HEK293 (cell line): ENCODE results near the gene LSM3.

Experiments used
- CTCF ChIA-PET: fragments of 350-600 bp; formaldehyde crosslinking; extraction: SDS; loops from one replicate; lab custom pipeline; 2021; ENCODE audit warnings: antibody characterized with exemption; lab: Yijun Ruan, JAX
- POLR2A ChIA-PET: fragments of 300-600 bp; formaldehyde crosslinking; extraction: SDS; loops from one replicate; lab custom pipeline; 2020; ENCODE audit warnings: antibody characterized with exemption, inconsistent platforms; lab: Yijun Ruan, JAX
- H3K27ac ChIP-seq: fragments of 200-500 bp; sonication (Bioruptor generic); 2 replicates; pipeline ENCODE4 v1.5.1; 2014; ENCODE audit warnings: low read depth, low read length, control low read depth, inconsistent platforms; ENCODE audit errors: extremely low read depth
- H3K36me3 ChIP-seq, 2 experiments: fragments of 200-500 bp in 1 of 2; sonication (Bioruptor generic) in 1 of 2; 1 replicate in 1 of 2; 2 replicates in 1 of 2; pipeline ENCODE4 v1.5.1; 2014 to 2017; ENCODE audit warnings: inconsistent platforms in 2 of 2, low read length in 2 of 2; ENCODE audit not compliant: control insufficient read depth in 2 of 2, insufficient read depth in 1 of 2
- H3K4me1 ChIP-seq: fragments of 200-500 bp; sonication (Bioruptor generic); 2 replicates; pipeline ENCODE4 v1.5.1; 2014; ENCODE audit warnings: mild to moderate bottlenecking, low read length, inconsistent platforms; ENCODE audit not compliant: control insufficient read depth, insufficient read depth
- H3K4me3 ChIP-seq: 2 replicates; pipeline ENCODE4 v1.5.1; 2011; ENCODE audit warnings: low read depth, mild to moderate bottlenecking, control low read depth, low read length, moderate library complexity
- H3K9me3 ChIP-seq: fragments of 200-500 bp; sonication (Bioruptor generic); 2 replicates; pipeline ENCODE4 v1.5.1; 2014; ENCODE audit warnings: low read depth, low read length, inconsistent platforms; ENCODE audit not compliant: control insufficient read depth, insufficient read depth
- BCL11B ChIP-seq: fragments of 450-650 bp; formaldehyde crosslinking; IDR thresholded peaks from 2 replicates; pipeline ENCODE4 v1.5.1; 2016; ENCODE audit warnings: low read depth, missing biosample characterization, missing genetic modification characterization
- ZBTB1 ChIP-seq: fragments of 450-650 bp; formaldehyde crosslinking; IDR thresholded peaks from 2 replicates; pipeline ENCODE4 v1.5.1; 2016; ENCODE audit warnings: missing biosample characterization, missing genetic modification characterization
- ZBTB17 ChIP-seq: fragments of 450-650 bp; formaldehyde crosslinking; IDR thresholded peaks from 2 replicates; pipeline ENCODE4 v1.5.1; 2016; ENCODE audit warnings: missing biosample characterization, missing genetic modification characterization
- ZBTB8A ChIP-seq: fragments of 450-650 bp; formaldehyde crosslinking; IDR thresholded peaks from 2 replicates; pipeline ENCODE4 v1.5.1; 2016; ENCODE audit warnings: missing biosample characterization, missing genetic modification characterization
- ZFP37 ChIP-seq: fragments of 450-650 bp; formaldehyde crosslinking; IDR thresholded peaks from 2 replicates; pipeline ENCODE4 v1.5.1; 2016; ENCODE audit warnings: missing biosample characterization, missing genetic modification characterization
- ZFP69B ChIP-seq: fragments of 450-650 bp; formaldehyde crosslinking; IDR thresholded peaks from 2 replicates; pipeline ENCODE4 v1.5.1; 2016; ENCODE audit warnings: missing biosample characterization, missing genetic modification characterization
- ZIC2 ChIP-seq: fragments of 450-650 bp; formaldehyde crosslinking; IDR thresholded peaks from 2 replicates; pipeline ENCODE4 v1.5.1; 2016; ENCODE audit warnings: missing biosample characterization, missing genetic modification characterization
- ZNF10 ChIP-seq: fragments of 450-650 bp; formaldehyde crosslinking; IDR thresholded peaks from 2 replicates; pipeline ENCODE4 v1.5.1; 2017; ENCODE audit warnings: missing biosample characterization, missing genetic modification characterization
- ZNF112 ChIP-seq: fragments of 450-650 bp; formaldehyde crosslinking; IDR thresholded peaks from 2 replicates; pipeline ENCODE4 v1.5.0; 2017; ENCODE audit warnings: missing biosample characterization, missing genetic modification characterization
- ZNF133 ChIP-seq: fragments of 450-650 bp; formaldehyde crosslinking; IDR thresholded peaks from 2 replicates; pipeline ENCODE4 v1.5.1; 2016; ENCODE audit warnings: missing biosample characterization, missing genetic modification characterization
- ZNF239 ChIP-seq: fragments of 450-650 bp; formaldehyde crosslinking; IDR thresholded peaks from 2 replicates; pipeline ENCODE4 v1.5.1; 2016; ENCODE audit warnings: missing biosample characterization, missing genetic modification characterization
- ZNF394 ChIP-seq: fragments of 450-650 bp; formaldehyde crosslinking; IDR thresholded peaks from 2 replicates; pipeline ENCODE4 v1.5.1; 2016; ENCODE audit warnings: missing biosample characterization, missing genetic modification characterization, mild to moderate bottlenecking, moderate library complexity, borderline replicate concordance
- ZNF433 ChIP-seq: fragments of 450-650 bp; formaldehyde crosslinking; IDR thresholded peaks from 2 replicates; pipeline ENCODE4 v1.5.1; 2016; ENCODE audit warnings: missing biosample characterization, missing genetic modification characterization, low read depth
- ZNF555 ChIP-seq: fragments of 450-650 bp; formaldehyde crosslinking; conservative IDR thresholded peaks from 2 replicates; pipeline ENCODE4 v1.5.1; 2017; ENCODE audit warnings: missing biosample characterization, mild to moderate bottlenecking, missing genetic modification characterization, inconsistent platforms
- ZNF600 ChIP-seq: fragments of 450-650 bp; formaldehyde crosslinking; IDR thresholded peaks from 2 replicates; pipeline ENCODE4 v1.5.1; 2016; ENCODE audit warnings: missing biosample characterization, missing genetic modification characterization
- ZNF624 ChIP-seq: fragments of 450-650 bp; formaldehyde crosslinking; IDR thresholded peaks from 2 replicates; pipeline ENCODE4 v1.5.1; 2017; ENCODE audit warnings: missing biosample characterization, missing genetic modification characterization
- ZNF626 ChIP-seq: fragments of 450-650 bp; sonication (Bioruptor Pico); formaldehyde crosslinking; IDR thresholded peaks from 2 replicates; pipeline ENCODE4 v1.5.1; 2018; ENCODE audit warnings: missing biosample characterization, missing genetic modification characterization, inconsistent platforms
- ZNF768 ChIP-seq: fragments of 450-650 bp; formaldehyde crosslinking; IDR thresholded peaks from 2 replicates; pipeline ENCODE4 v1.5.1; 2018; ENCODE audit warnings: missing biosample characterization, mild to moderate bottlenecking, missing genetic modification characterization
- ZNF777 ChIP-seq: fragments of 450-650 bp; formaldehyde crosslinking; IDR thresholded peaks from 2 replicates; pipeline ENCODE4 v1.5.1; 2017; ENCODE audit warnings: missing biosample characterization, missing genetic modification characterization, borderline replicate concordance
- ZNF785 ChIP-seq: fragments of 450-650 bp; formaldehyde crosslinking; IDR thresholded peaks from 2 replicates; pipeline ENCODE4 v1.5.1; 2016; ENCODE audit warnings: missing biosample characterization, missing genetic modification characterization
- ZNF830 ChIP-seq: fragments of 450-650 bp; IDR thresholded peaks from 2 replicates; pipeline ENCODE4 v1.5.0; 2018; ENCODE audit warnings: missing biosample characterization, missing genetic modification characterization, low read depth, mild to moderate bottlenecking, moderate library complexity
- ZSCAN23 ChIP-seq: fragments of 450-650 bp; formaldehyde crosslinking; IDR thresholded peaks from 2 replicates; pipeline ENCODE4 v1.5.1; 2016; ENCODE audit warnings: missing biosample characterization, missing genetic modification characterization
- TF ChIP-seq, protein P1 (sequence below): fragments of 450-650 bp; formaldehyde crosslinking; IDR thresholded peaks from 2 replicates; pipeline ENCODE4 v1.5.1; 2016; ENCODE audit warnings: missing biosample characterization, missing genetic modification characterization
- TF ChIP-seq, protein P2 (sequence below): fragments of 450-650 bp; formaldehyde crosslinking; IDR thresholded peaks from 2 replicates; pipeline ENCODE4 v1.5.1; 2016; ENCODE audit warnings: missing biosample characterization, missing genetic modification characterization, low read depth
- TF ChIP-seq, protein P3 (sequence below): fragments of 450-650 bp; formaldehyde crosslinking; IDR thresholded peaks from 2 replicates; pipeline ENCODE4 v1.5.1; 2017; ENCODE audit warnings: missing biosample characterization, missing genetic modification characterization
- TF ChIP-seq, protein P4 (sequence below): fragments of 450-650 bp; IDR thresholded peaks from 2 replicates; pipeline ENCODE4 v1.5.1; 2018; ENCODE audit warnings: missing biosample characterization, mild to moderate bottlenecking, missing genetic modification characterization

The LSM3 gene

DNA sequence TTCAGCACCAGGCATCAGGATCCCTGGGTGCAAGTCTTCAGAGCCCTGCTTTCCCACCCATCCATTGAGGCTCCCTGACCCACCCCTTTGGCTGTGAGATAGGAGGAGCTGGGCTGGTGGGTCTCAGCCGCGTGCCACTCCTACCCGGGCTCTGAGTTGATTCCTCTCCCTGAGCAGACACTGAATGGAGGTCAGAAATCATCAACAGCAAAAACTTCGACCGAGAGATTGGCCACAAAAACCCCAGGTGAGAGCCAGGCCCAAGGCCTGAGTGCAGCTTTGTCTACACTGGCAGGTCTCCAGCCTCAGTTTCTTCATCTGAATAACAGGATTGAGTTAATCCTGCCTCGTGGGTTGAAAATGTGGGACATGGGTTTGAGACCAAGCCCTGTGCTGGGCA lies 45.9 kb upstream of the LSM3 start:
- Histone ChIP-seq H3K36me3 (peaks cover 26 to 97% of the 10 kb centered on the region in 2 experiments), H3K27ac (no peak overlapping the region), H3K4me3 (no peak overlapping the region), H3K4me1 (no peaks in the 10 kb centered on the region), H3K9me3 (no peaks in the 10 kb centered on the region)
- ChIA-PET POLR2A (no interaction called here), CTCF (no interaction called here)
- TF ChIP-seq ZNF777 (tag by site-specific recombination): no peak

DNA sequence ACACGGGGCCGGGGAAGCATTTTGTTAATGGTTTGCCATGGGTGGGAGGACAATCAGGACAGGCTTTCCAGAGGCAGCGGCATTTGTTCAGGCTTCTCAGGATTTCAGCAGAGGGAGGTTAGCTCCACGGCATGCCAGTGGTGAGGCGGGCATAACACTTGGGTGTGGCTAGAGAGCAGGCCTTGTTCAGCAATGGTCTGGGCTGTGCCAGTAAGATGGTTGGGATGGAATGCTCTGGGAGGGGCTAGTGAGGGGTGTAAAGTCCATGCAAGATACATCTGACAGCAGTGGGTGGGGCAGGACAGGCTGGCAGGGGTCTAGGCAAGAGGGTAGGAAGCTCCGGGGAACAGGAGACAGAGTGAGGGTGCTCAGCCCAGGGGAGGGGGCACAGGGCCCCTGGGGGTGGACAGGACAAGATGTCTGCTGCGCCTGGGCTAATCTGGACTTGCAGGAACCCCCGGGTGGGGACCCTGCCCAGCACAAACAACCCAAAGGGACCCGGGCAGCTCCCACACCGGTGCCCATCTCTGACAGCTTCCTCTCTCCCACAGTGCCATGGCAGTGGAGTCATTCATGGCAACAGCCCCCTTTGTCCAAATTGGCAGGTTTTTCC lies 45.3 kb upstream of the LSM3 start:
- H3K4me1 ChIP-seq: no peaks in the 10 kb centered on the region
- H3K4me3 ChIP-seq: no peak overlapping the region
- peaks cover 26 to 97% of the 10 kb centered on the region in 2 experiments for H3K36me3 ChIP-seq
- TF ChIP-seq ZFP69B (no peak), ZNF555 (tag by site-specific recombination) (no peak), ZNF10 (tag by site-specific recombination) (no peak), BCL11B (tag by site-specific recombination) (no peak), ZBTB8A (tag by site-specific recombination) (no peak), ZNF600 (tag by site-specific recombination) (no peak), ZNF830 (tag by site-specific recombination) (no peak), ZNF239 (tag by site-specific recombination) (no peak)
- TF ChIP-seq, protein P1, sequence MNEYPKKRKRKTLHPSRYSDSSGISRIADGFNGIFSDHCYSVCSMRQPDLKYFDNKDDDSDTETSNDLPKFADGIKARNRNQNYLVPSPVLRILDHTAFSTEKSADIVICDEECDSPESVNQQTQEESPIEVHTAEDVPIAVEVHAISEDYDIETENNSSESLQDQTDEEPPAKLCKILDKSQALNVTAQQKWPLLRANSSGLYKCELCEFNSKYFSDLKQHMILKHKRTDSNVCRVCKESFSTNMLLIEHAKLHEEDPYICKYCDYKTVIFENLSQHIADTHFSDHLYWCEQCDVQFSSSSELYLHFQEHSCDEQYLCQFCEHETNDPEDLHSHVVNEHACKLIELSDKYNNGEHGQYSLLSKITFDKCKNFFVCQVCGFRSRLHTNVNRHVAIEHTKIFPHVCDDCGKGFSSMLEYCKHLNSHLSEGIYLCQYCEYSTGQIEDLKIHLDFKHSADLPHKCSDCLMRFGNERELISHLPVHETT (tag by site-specific recombination): no peak
- CTCF ChIA-PET: no interaction called here
- POLR2A ChIA-PET: no interaction called here
- H3K27ac ChIP-seq: no peak overlapping the region
- H3K9me3 ChIP-seq: no peaks in the 10 kb centered on the region

DNA sequence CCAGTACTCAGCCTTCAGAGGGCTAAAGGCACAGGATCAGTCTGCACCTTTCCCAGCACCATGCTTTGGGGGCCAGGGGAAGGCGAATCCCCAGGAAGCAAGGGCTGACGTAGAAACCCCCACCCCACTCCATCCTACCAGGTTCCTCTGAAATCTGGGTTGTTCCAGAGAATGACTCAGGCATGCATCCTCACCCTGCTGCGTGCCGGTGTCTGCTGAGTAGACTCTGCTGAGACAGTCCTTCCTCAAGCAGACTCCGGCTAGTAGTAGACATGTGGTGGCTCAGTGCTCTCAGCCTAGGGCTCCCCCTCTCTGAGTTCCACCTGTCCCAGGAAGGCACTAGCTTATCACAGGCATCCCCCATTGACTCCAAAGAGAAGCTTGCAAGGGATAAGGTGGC lies 44.7 kb upstream of the LSM3 start:
- Histone ChIP-seq H3K4me3 (no peak overlapping the region), H3K4me1 (no peaks in the 10 kb centered on the region), H3K36me3 (peaks cover 20 to 97% of the 10 kb centered on the region in 2 experiments), H3K27ac (no peak overlapping the region), H3K9me3 (no peaks in the 10 kb centered on the region)
- ChIA-PET CTCF (no interaction called here), POLR2A (interaction anchor here (1.5 to 5.4 kb wide), 2 partner anchors 9 to 11 kb away, joined by 5 to 20 read pairs; partner anchors contain the start of genes CHCHD4 and TMEM43)
- TF ChIP-seq ZNF394 (no peak), ZNF624 (tag by site-specific recombination) (no peak), ZNF626 (tag by site-specific recombination) (no peak), ZBTB1 (tag by site-specific recombination) (no peak), ZNF112 (tag by site-specific recombination) (no peak), ZNF785 (tag by site-specific recombination) (no peak), ZSCAN23 (tag by site-specific recombination) (no peak), ZNF433 (tag by site-specific recombination) (no peak), ZNF555 (tag by site-specific recombination) (no peak), ZIC2 (tag by site-specific recombination) (no peak), ZNF133 (tag by site-specific recombination) (no peak), BCL11B (tag by site-specific recombination) (no peak), ZNF768 (tag by site-specific recombination) (no peak), ZBTB17 (tag by site-specific recombination) (no peak), ZFP37 (tag by site-specific recombination) (no peak)
- TF ChIP-seq, protein P2, sequence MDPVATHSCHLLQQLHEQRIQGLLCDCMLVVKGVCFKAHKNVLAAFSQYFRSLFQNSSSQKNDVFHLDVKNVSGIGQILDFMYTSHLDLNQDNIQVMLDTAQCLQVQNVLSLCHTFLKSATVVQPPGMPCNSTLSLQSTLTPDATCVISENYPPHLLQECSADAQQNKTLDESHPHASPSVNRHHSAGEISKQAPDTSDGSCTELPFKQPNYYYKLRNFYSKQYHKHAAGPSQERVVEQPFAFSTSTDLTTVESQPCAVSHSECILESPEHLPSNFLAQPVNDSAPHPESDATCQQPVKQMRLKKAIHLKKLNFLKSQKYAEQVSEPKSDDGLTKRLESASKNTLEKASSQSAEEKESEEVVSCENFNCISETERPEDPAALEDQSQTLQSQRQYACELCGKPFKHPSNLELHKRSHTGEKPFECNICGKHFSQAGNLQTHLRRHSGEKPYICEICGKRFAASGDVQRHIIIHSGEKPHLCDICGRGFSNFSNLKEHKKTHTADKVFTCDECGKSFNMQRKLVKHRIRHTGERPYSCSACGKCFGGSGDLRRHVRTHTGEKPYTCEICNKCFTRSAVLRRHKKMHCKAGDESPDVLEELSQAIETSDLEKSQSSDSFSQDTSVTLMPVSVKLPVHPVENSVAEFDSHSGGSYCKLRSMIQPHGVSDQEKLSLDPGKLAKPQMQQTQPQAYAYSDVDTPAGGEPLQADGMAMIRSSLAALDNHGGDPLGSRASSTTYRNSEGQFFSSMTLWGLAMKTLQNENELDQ (tag by site-specific recombination): no peak
- TF ChIP-seq, protein P3, sequence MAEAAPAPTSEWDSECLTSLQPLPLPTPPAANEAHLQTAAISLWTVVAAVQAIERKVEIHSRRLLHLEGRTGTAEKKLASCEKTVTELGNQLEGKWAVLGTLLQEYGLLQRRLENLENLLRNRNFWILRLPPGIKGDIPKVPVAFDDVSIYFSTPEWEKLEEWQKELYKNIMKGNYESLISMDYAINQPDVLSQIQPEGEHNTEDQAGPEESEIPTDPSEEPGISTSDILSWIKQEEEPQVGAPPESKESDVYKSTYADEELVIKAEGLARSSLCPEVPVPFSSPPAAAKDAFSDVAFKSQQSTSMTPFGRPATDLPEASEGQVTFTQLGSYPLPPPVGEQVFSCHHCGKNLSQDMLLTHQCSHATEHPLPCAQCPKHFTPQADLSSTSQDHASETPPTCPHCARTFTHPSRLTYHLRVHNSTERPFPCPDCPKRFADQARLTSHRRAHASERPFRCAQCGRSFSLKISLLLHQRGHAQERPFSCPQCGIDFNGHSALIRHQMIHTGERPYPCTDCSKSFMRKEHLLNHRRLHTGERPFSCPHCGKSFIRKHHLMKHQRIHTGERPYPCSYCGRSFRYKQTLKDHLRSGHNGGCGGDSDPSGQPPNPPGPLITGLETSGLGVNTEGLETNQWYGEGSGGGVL: no peak
- TF ChIP-seq, protein P4, sequence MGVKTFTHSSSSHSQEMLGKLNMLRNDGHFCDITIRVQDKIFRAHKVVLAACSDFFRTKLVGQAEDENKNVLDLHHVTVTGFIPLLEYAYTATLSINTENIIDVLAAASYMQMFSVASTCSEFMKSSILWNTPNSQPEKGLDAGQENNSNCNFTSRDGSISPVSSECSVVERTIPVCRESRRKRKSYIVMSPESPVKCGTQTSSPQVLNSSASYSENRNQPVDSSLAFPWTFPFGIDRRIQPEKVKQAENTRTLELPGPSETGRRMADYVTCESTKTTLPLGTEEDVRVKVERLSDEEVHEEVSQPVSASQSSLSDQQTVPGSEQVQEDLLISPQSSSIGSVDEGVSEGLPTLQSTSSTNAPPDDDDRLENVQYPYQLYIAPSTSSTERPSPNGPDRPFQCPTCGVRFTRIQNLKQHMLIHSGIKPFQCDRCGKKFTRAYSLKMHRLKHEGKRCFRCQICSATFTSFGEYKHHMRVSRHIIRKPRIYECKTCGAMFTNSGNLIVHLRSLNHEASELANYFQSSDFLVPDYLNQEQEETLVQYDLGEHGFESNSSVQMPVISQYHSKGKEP (tag by site-specific recombination): no peak
